ENCODE data around the gene THOC6.

DNA sequence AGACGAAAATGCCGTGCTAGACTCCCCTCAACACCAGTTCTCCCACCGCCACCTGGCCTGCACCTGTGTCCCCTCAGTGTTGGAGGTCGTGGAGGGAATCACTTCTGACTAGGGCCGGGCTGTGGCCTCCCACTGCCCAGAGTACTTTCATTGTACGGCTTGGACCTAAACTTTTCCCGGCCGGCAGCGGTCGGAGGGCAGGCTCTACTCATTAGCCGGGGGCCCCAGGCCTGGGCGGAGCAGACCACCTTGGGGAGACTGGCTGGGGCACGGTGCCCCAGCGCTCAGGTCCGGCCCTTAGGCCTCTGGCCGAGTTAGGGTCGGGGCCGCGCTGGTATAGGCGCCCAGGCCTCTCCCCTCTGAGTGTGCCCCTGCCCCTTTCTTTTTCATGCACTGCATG is 6.5 kb upstream of the THOC6 start:
- no peak for TF ChIP-seq ZNF274 (IDR thresholded peaks at IDR 0.05; ENCODE audit: low read depth, low read length)
- TF ChIP-seq YY1 (IDR thresholded peaks at IDR 0.05; ENCODE audit: insufficient read depth, insufficient read length): no peak
- TF ChIP-seq SUZ12 (IDR thresholded peaks at IDR 0.05; ENCODE audit: extremely low read depth, insufficient read depth, insufficient read length): no peak

Measured in NT2/D1 (cell line).